K562 (cell line): ENCODE results near the gene SRGAP3. TPM values are rescaled to one million over a fixed set of nuclear protein-coding genes. Genes with fewer than 3 reads are reported as not detected.

Experiments
- ATAC-seq: fragments of 200-7000 bp; cut with Tn5 transposase; 3 replicates; pipeline ENCODE4 v1.9.1; 2020; ENCODE audit warnings: moderate library complexity
- BruUV-seq: library from RNA; stranded (reverse); fragments of 400-500 nt; replicated peaks from 2 replicates; lab custom pipeline; 2021; lab: Mats Ljungman, UMichigan
- CTCF ChIA-PET: fragments of 300-600 bp; formaldehyde crosslinking; extraction: SDS; loops from one replicate; lab custom pipeline; 2021; ENCODE audit warnings: low intra/inter-chr PET ratio; lab: Yijun Ruan, JAX
- POLR2A ChIA-PET: fragments of 300-600, 350-650 bp; sonication (Branson Sonifier 250); formaldehyde crosslinking; extraction: SDS; loops from one replicate; lab custom pipeline; 2021; ENCODE audit warnings: antibody characterized with exemption, inconsistent platforms; lab: Yijun Ruan, JAX
- DNase-seq, 4 experiments: peaks; one replicate each; pipeline versions ENCODE4 v3.0.0 to v3.0.0-alpha.2; 2011 to 2018; ENCODE audit warnings: low spot score in 3 of 4, mixed read lengths in 3 of 4; ENCODE audit errors: extremely low read depth in 1 of 4
- FAIRE-seq: peaks from 2 replicates; lab custom pipeline; 2011; peaks lifted over from hg19 to GRCh38; lab: Jason Lieb, UNC
- H2AFZ ChIP-seq: 2 replicates; pipeline ENCODE4 v1.6.0; 2011; ENCODE audit warnings: low read depth, low read length, control low read depth, inconsistent platforms
- H3K27ac ChIP-seq: fragments of 200-600 bp; 3 replicates; pipeline ENCODE4 v1.8.0; 2011; ENCODE audit warnings: low read depth, mild to moderate bottlenecking, control low read depth, inconsistent platforms, low read length, moderate library complexity, mixed read lengths; ENCODE audit errors: extremely low read depth
- H3K27me3 ChIP-seq, 2 experiments: fragments of 300-600 bp in 1 of 2; 2 replicates in 1 of 2; 3 replicates in 1 of 2; pipeline versions ENCODE4 v1.6.0 to v1.8.0; 2011; ENCODE audit warnings: inconsistent platforms in 2 of 2, low read length in 2 of 2, mild to moderate bottlenecking in 1 of 2, mixed read lengths in 1 of 2, moderate library complexity in 1 of 2; ENCODE audit not compliant: control insufficient read depth in 2 of 2, insufficient read depth in 2 of 2
- H3K36me3 ChIP-seq: fragments of 300-600 bp; 3 replicates; pipeline ENCODE4 v1.8.0; 2011; ENCODE audit warnings: mild to moderate bottlenecking, low read length, inconsistent platforms; ENCODE audit not compliant: control insufficient read depth, insufficient read depth
- H3K4me1 ChIP-seq, 2 experiments: fragments of 200-600 bp in 1 of 2; replicated peaks in 1 of 2; 2 replicates in 1 of 2; 3 replicates in 1 of 2; pipeline versions ENCODE4 v1.5.1 to v1.8.0; 2011; ENCODE audit warnings: inconsistent platforms in 2 of 2, low read length in 2 of 2, mild to moderate bottlenecking in 1 of 2, mixed read lengths in 1 of 2, moderate library complexity in 1 of 2; ENCODE audit not compliant: control insufficient read depth in 2 of 2, insufficient read depth in 2 of 2
- H3K4me2 ChIP-seq: 2 replicates; pipeline ENCODE4 v1.6.1; 2011; ENCODE audit warnings: low read length, control low read depth, inconsistent platforms, mixed read lengths; ENCODE audit not compliant: insufficient read depth
- H3K4me3 ChIP-seq: fragments of 200-600 bp; sonication (generic), shearing (Covaris generic); 2 replicates; pipeline ENCODE4 v1.5.1; 2016; ENCODE audit warnings: control low read depth, inconsistent platforms
- H3K79me2 ChIP-seq: fragments of 200-600 bp; 3 replicates; pipeline ENCODE4 v1.8.0; 2011; ENCODE audit warnings: low read length, inconsistent platforms; ENCODE audit not compliant: control insufficient read depth, insufficient read depth
- H3K9ac ChIP-seq, 2 experiments: 2 replicates each; pipeline versions ENCODE4 v1.6.0 to v1.6.1; 2011; ENCODE audit warnings: low read depth in 2 of 2, low read length in 2 of 2, control low read depth in 1 of 2, inconsistent platforms in 1 of 2, mild to moderate bottlenecking in 1 of 2, mixed read lengths in 1 of 2; ENCODE audit not compliant: insufficient read depth in 1 of 2
- H3K9me1 ChIP-seq: one replicate; pipeline ENCODE4 v1.6.0; 2011; ENCODE audit warnings: inconsistent platforms, mild to moderate bottlenecking, low read length, moderate library complexity; ENCODE audit not compliant: control insufficient read depth, insufficient read depth
- H3K9me3 ChIP-seq: replicated peaks from 2 replicates; pipeline ENCODE4 v1.5.1; 2011; ENCODE audit warnings: low read depth, low read length, inconsistent platforms; ENCODE audit not compliant: control insufficient read depth, insufficient read depth
- H4K20me1 ChIP-seq: replicated peaks from 2 replicates; pipeline ENCODE4 v1.6.1; 2011; ENCODE audit warnings: low read length, inconsistent platforms, mixed read lengths; ENCODE audit not compliant: control insufficient read depth, insufficient read depth
- CHAMP1 ChIP-seq: fragments of 450-650 bp; IDR thresholded peaks from 2 replicates; pipeline ENCODE4 v1.6.1; 2016; ENCODE audit warnings: mild to moderate bottlenecking
- FOXO4 ChIP-seq: fragments of 450-650 bp; formaldehyde crosslinking; IDR thresholded peaks from 2 replicates; pipeline ENCODE4 v1.4.0; 2020; ENCODE audit warnings: mild to moderate bottlenecking, moderate library complexity
- HMBOX1 ChIP-seq: sonication (generic); IDR thresholded peaks from 2 replicates; pipeline ENCODE4 v1.6.1; 2016
- HMG20B ChIP-seq: fragments of 250-450 bp; sonication (Bioruptor Pico); IDR thresholded peaks from 2 replicates; pipeline ENCODE4 v1.5.0; 2021; ENCODE audit warnings: mild to moderate bottlenecking
- PTBP1 ChIP-seq: fragments of 200-400 bp; formaldehyde crosslinking; IDR thresholded peaks from 2 replicates; pipeline ENCODE4 v1.6.1; 2017; ENCODE audit warnings: low read depth, low read length
- PTTG1 ChIP-seq: fragments of 450-650 bp; IDR thresholded peaks from 2 replicates; pipeline ENCODE4 v1.6.1; 2016; ENCODE audit warnings: low read depth, mild to moderate bottlenecking, missing genetic modification characterization, missing compliant biosample characterization
- USF1 ChIP-seq: sonication (generic); formaldehyde crosslinking; IDR thresholded peaks from 2 replicates; pipeline ENCODE4 v1.9.0; 2022; ENCODE audit warnings: mild to moderate bottlenecking, missing genetic modification reagents
- ZNF76 ChIP-seq: fragments of 250-450 bp; sonication (Bioruptor Pico); IDR thresholded peaks from 2 replicates; pipeline ENCODE4 v1.4.0; 2020; ENCODE audit warnings: mild to moderate bottlenecking, moderate library complexity, borderline replicate concordance
- ZSCAN29 ChIP-seq: fragments of 450-650 bp; IDR thresholded peaks from 2 replicates; pipeline ENCODE4 v1.6.1; 2017
- WGBS: fragments of 100-300 bp; shearing (Covaris generic); methylation state at CpG from one replicate; pipeline ENCODE4 v1.1.6; 2016; ENCODE audit warnings: low coverage, mixed read lengths; ENCODE audit not compliant: insufficient coverage; ENCODE audit errors: missing lambda C conversion rate; 5-methylcytosine and 5-hydroxymethylcytosine counted together
- in situ Hi-C: fragments of 300-500 bp; cut with MboI; formaldehyde crosslinking; loops from 4 replicates; pipeline ENCODE4 v1.15.0; 2018; ENCODE audit warnings: inconsistent platforms, mixed read lengths
- intact Hi-C: fragments of 100-400 bp; cut with micrococcal nuclease; formaldehyde crosslinking; loops from 2 replicates; pipeline ENCODE4 v1.14.2; 2022
- polyA plus RNA-seq, 8 experiments: library from polyadenylated mRNA; depleted of rRNA in 4 of 8; stranded (reverse) in 5 of 8; unstranded in 3 of 8; fragments of >200 nt; fragmentation: Nextera tagmentation in 2 of 8; fragmentation: Illumina TruSeq in 1 of 8; extraction: Ambion mirVana in 2 of 8; extraction: Trizol in 1 of 8; gene quantifications; 2 replicates each; pipeline versions ENCODE4 v1.2.1 to v1.2.3, GENCODE V29; 2011 to 2014; ENCODE audit warnings: inconsistent platforms in 1 of 8, missing spikeins in 1 of 8
- total RNA-seq, 7 experiments: library from RNA; depleted of rRNA in 6 of 7; stranded (reverse); fragments of >200 nt in 6 of 7; fragmentation: Illumina TruSeq in 2 of 7; extraction: Trizol in 2 of 7; gene quantifications; 2 replicates each; pipeline versions ENCODE4 v1.2.1 to v1.2.3, GENCODE V29; 2011 to 2021; ENCODE audit warnings: low replicate concordance in 1 of 7

The SRGAP3 gene
- total and polyA plus RNA-seq, 9 of the 15 experiments (the other 6 are each of a cell fraction or from before 2014, with no cell fraction given), result 0.11 to 0.85 (median 0.35) TPM; not detected in 2

DNA sequence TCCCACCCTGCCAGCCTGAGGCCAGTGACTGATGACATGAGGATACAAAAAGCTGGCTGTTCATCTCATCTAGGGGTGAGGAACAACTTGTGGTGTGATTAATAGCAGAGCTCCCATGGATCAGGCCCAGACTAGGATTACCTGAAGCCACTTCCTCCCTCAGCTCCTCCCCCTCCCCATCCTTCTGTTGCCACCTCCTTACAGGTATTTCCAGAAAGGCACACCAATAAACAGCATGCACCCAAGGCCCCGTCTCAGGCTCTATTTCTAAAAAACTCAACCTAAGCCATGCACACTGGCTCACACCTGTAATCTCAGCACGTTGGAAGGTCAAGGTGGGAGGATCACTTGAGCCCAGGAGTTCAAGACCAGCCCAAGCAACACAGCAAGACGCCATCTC lies 54.1 kb downstream of the SRGAP3 start:
- H4K20me1 ChIP-seq, result peaks cover 6% of the 10 kb centered on the region; the same call in 1 of the 2 replicates
- CTCF ChIA-PET, result no interaction called here
- H3K27me3 ChIP-seq, result peaks cover 7 to 56% of the 10 kb centered on the region in 2 experiments
- H3K4me3 ChIP-seq, result no peak overlapping the region
- no peak overlapping the region for H2AFZ ChIP-seq
- ATAC-seq, result no peak
- no peaks in the 10 kb centered on the region for H3K36me3 ChIP-seq
- no peaks in the 10 kb centered on the region for H3K9me1 ChIP-seq
- TF ChIP-seq PTBP1 (no peak), FOXO4 (CRISPR knock-in tag) (no peak)
- in situ Hi-C loops (no loop called here), intact Hi-C loops (no loop called here)
- no peak for DNase-seq
- WGBS, result 5% methylated on average over 3 of the region's 3 CpGs
- no peaks in the 10 kb centered on the region for H3K79me2 ChIP-seq
- no peak overlapping the region for H3K4me2 ChIP-seq
- no peak overlapping the region for H3K9ac ChIP-seq
- no peak overlapping the region for H3K27ac ChIP-seq
- no peaks in the 10 kb centered on the region for H3K4me1 ChIP-seq
- no peak for FAIRE-seq
- POLR2A ChIA-PET, result interaction anchor here (1.6 kb wide), 1 partner anchor 8 kb away, joined by 5 read pairs; no protein-coding TSS in a partner anchor
- no TSS peak for BruUV-seq
- no peaks in the 10 kb centered on the region for H3K9me3 ChIP-seq

- DNase-seq, result no peak
- Histone ChIP-seq H3K27ac (no peak overlapping the region), H3K36me3 (no peaks in the 10 kb centered on the region), H3K27me3 (peaks cover 10 to 59% of the 10 kb centered on the region in 2 experiments), H3K9me3 (no peaks in the 10 kb centered on the region), H3K4me3 (no peak overlapping the region), H4K20me1 (peaks cover 9% of the 10 kb centered on the region; the same call in 1 of the 2 replicates), H3K9ac (no peak overlapping the region), H3K79me2 (no peaks in the 10 kb centered on the region), H3K4me1 (no peaks in the 10 kb centered on the region), H3K9me1 (no peaks in the 10 kb centered on the region), H3K4me2 (no peak overlapping the region), H2AFZ (no peak overlapping the region)
- no peak for FAIRE-seq
- ATAC-seq, result no peak
- ChIA-PET POLR2A (interaction anchor here (0.8 to 1.6 kb wide), 3 partner anchors 8 to 484 kb away, joined by 3 to 5 read pairs (median 5); no protein-coding TSS in a partner anchor), CTCF (no interaction called here)
- no TSS peak for BruUV-seq
- WGBS, result 0% methylated on average over 4 of the region's 4 CpGs
- in situ Hi-C loops, result no loop called here
- intact Hi-C loops, result no loop called here
- TF ChIP-seq ZNF76 (CRISPR knock-in tag), result no peak
- no peak for TF ChIP-seq ZSCAN29
- TF ChIP-seq HMG20B (CRISPR knock-in tag), result no peak
- no peak for TF ChIP-seq HMBOX1
- no peak for TF ChIP-seq PTBP1
- no peak for TF ChIP-seq PTTG1 (tag)
- TF ChIP-seq CHAMP1, result no peak
- no peak for TF ChIP-seq USF1 (CRISPR knock-in tag)
These were observed 54.8 kb downstream of the SRGAP3 start for GRCh38 chr3:9194509-9195184.
